Astrocyte (in vitro differentiated cells and primary cell): ENCODE data around the gene OSER1. TPM values are rescaled to one million over a fixed set of nuclear protein-coding genes. Genes with fewer than 3 reads are reported as not detected.
A peak's percentile ranks its signal among the peaks of the same experiment; 100 is the strongest.
"Not testable (repeated sequence)": the region's sequence is repeated elsewhere in the genome, so short reads cannot be mapped to it uniquely, and the experiment has no call there.

Source experiments
- DNase-seq: peaks from one replicate; pipeline ENCODE4 v3.0.0-alpha.2; 2010; ENCODE audit warnings: low read depth
- FAIRE-seq: peaks from 2 replicates; lab custom pipeline; 2011; peaks lifted over from hg19 to GRCh38; lab: Jason Lieb, UNC
- H2AFZ ChIP-seq: 2 replicates; pipeline ENCODE4 v1.6.0; 2012; ENCODE audit warnings: low read depth, low read length, inconsistent platforms
- H3K27ac ChIP-seq: 2 replicates; pipeline ENCODE4 v1.5.1; 2011; ENCODE audit warnings: low read depth, low read length, inconsistent platforms
- H3K27me3 ChIP-seq: 2 replicates; pipeline ENCODE4 v1.6.0; 2011; ENCODE audit warnings: low read length, inconsistent platforms; ENCODE audit not compliant: insufficient read depth
- H3K36me3 ChIP-seq: 2 replicates; pipeline ENCODE4 v1.5.1; 2011; ENCODE audit warnings: low read length, inconsistent platforms; ENCODE audit not compliant: insufficient read depth
- H3K4me1 ChIP-seq: 2 replicates; pipeline ENCODE4 v1.5.1; 2011; ENCODE audit warnings: low read length, inconsistent platforms; ENCODE audit not compliant: insufficient read depth
- H3K4me2 ChIP-seq: 2 replicates; pipeline ENCODE4 v1.6.0; 2012; ENCODE audit warnings: low read length, inconsistent platforms
- H3K4me3 ChIP-seq: 2 replicates; pipeline ENCODE4 v1.5.1; 2011; ENCODE audit warnings: low read depth, mild to moderate bottlenecking, low read length, inconsistent platforms; ENCODE audit not compliant: insufficient read depth
- H3K79me2 ChIP-seq: 2 replicates; pipeline ENCODE4 v1.6.0; 2012; ENCODE audit warnings: mild to moderate bottlenecking, low read length, inconsistent platforms; ENCODE audit not compliant: insufficient read depth
- H3K9ac ChIP-seq: 2 replicates; pipeline ENCODE4 v1.6.0; 2012; ENCODE audit warnings: mild to moderate bottlenecking, low read length, inconsistent platforms
- H3K9me3 ChIP-seq: 2 replicates; pipeline ENCODE4 v1.5.1; 2012; ENCODE audit warnings: low read depth, mild to moderate bottlenecking, low read length, inconsistent platforms; ENCODE audit not compliant: insufficient read depth
- H4K20me1 ChIP-seq: 2 replicates; pipeline ENCODE4 v1.6.0; 2012; ENCODE audit warnings: low read length, inconsistent platforms; ENCODE audit not compliant: insufficient read depth
- H3K27ac Mint-ChIP-seq: one replicate; pipeline ENCODE4 v1.8.0; 2021; ENCODE audit warnings: mild to moderate bottlenecking, mixed read lengths; ENCODE audit not compliant: unreplicated experiment
- H3K27me3 Mint-ChIP-seq: one replicate; pipeline ENCODE4 v1.8.0; 2021; ENCODE audit warnings: low read depth, mixed read lengths; ENCODE audit not compliant: unreplicated experiment
- H3K36me3 Mint-ChIP-seq: one replicate; pipeline ENCODE4 v1.8.0; 2021; ENCODE audit warnings: low read depth, mixed read lengths; ENCODE audit not compliant: unreplicated experiment
- H3K4me1 Mint-ChIP-seq: one replicate; pipeline ENCODE4 v1.8.0; 2021; ENCODE audit warnings: low read depth, mixed read lengths; ENCODE audit not compliant: unreplicated experiment
- H3K4me3 Mint-ChIP-seq: one replicate; pipeline ENCODE4 v1.8.0; 2021; ENCODE audit warnings: mild to moderate bottlenecking, moderate library complexity, mixed read lengths; ENCODE audit not compliant: unreplicated experiment
- H3K9me3 Mint-ChIP-seq: one replicate; pipeline ENCODE4 v1.8.0; 2021; ENCODE audit warnings: mild to moderate bottlenecking, mixed read lengths; ENCODE audit not compliant: unreplicated experiment
- EZH2 ChIP-seq: IDR thresholded peaks from 2 replicates; pipeline ENCODE4 v1.6.1; 2012; ENCODE audit warnings: mild to moderate bottlenecking, low read length, inconsistent platforms; ENCODE audit not compliant: insufficient read depth
- total RNA-seq: library from RNA; stranded (reverse); gene quantifications from 2 replicates; pipeline ENCODE4 v1.2.1, GENCODE V29; 2021
- TF ChIP-seq, protein P1 (sequence below): IDR thresholded peaks from 2 replicates; pipeline ENCODE4 v1.5.1; 2011; ENCODE audit warnings: low read depth, mild to moderate bottlenecking, inconsistent platforms, low read length, moderate library complexity; ENCODE audit not compliant: insufficient read depth

OSER1 gene
- total RNA-seq, 1 donor from 2014 or later: 30.9 TPM

DNA sequence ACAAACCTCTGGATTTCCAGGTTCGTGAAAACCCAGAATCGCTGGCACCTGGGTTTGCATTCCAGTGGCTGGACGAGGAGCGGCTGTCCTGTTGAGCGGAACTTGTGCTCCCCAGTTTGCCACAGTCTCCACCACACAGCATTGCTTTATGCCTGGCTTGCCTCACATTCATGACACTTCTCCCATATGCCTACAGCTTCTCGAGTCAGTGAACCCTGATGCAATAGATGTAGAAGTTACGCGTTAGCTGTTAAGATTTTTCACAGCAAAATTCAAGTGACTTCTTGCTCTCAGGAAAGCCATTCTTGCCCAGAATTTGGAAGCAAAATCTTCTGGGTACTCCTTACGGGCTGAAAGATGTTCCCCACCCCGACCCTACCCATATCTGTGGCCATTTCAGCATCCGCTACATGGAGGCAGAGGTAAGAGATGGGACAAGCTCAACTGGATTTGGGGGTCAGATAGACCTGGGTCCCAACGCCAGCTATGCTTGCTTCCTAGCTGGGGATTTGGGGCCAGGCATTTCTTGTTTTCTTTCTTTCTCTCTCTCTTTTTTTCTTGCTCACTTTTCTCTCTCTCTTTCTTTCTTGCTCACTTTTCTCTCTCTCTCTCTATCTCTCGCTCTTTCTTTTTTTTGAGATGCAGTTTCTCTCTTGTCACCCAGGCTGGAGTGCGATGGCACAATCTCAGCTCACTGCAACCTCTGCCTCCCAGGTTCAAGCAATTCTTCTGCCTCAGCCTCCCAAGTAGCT lies 24.2 kb upstream of the OSER1 start:
- DNase-seq (no peak), FAIRE-seq (no peak)
- Mint-ChIP-seq H3K4me1 (peaks cover 1% of the 10 kb centered on the region), H3K27me3 (peaks cover 2% of the 10 kb centered on the region), H3K9me3 (peaks cover 4% of the 10 kb centered on the region), H3K27ac (peak overlapping the region; percentile 54), H3K36me3 (no peaks in the 10 kb centered on the region), H3K4me3 (no peak overlapping the region)
- no peak for TF ChIP-seq EZH2
- TF ChIP-seq, protein P1, sequence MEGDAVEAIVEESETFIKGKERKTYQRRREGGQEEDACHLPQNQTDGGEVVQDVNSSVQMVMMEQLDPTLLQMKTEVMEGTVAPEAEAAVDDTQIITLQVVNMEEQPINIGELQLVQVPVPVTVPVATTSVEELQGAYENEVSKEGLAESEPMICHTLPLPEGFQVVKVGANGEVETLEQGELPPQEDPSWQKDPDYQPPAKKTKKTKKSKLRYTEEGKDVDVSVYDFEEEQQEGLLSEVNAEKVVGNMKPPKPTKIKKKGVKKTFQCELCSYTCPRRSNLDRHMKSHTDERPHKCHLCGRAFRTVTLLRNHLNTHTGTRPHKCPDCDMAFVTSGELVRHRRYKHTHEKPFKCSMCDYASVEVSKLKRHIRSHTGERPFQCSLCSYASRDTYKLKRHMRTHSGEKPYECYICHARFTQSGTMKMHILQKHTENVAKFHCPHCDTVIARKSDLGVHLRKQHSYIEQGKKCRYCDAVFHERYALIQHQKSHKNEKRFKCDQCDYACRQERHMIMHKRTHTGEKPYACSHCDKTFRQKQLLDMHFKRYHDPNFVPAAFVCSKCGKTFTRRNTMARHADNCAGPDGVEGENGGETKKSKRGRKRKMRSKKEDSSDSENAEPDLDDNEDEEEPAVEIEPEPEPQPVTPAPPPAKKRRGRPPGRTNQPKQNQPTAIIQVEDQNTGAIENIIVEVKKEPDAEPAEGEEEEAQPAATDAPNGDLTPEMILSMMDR: no peak
- Histone ChIP-seq H3K27me3 (peaks cover 2% of the 10 kb centered on the region), H3K9ac (no peak overlapping the region), H3K79me2 (no peaks in the 10 kb centered on the region), H3K4me2 (no peak overlapping the region), H3K36me3 (no peaks in the 10 kb centered on the region), H3K4me3 (no peak overlapping the region), H4K20me1 (no peaks in the 10 kb centered on the region), H3K4me1 (no peaks in the 10 kb centered on the region), H2AFZ (no peak overlapping the region), H3K9me3 (no peaks in the 10 kb centered on the region), H3K27ac (no peak overlapping the region)

GRCh38 chr20:44233436-44234016 lies 23.0 kb upstream of the OSER1 start:
- no peaks in the 10 kb centered on the region for H3K9me3 Mint-ChIP-seq
- H3K27me3 ChIP-seq: peaks cover 2% of the 10 kb centered on the region
- no peak for DNase-seq
- no peak overlapping the region for H3K27ac Mint-ChIP-seq
- H3K9ac ChIP-seq: no peak overlapping the region
- no peaks in the 10 kb centered on the region for H3K9me3 ChIP-seq
- H3K4me1 Mint-ChIP-seq: peaks cover 1% of the 10 kb centered on the region
- H3K36me3 ChIP-seq: no peaks in the 10 kb centered on the region
- H3K27ac ChIP-seq: no peak overlapping the region
- H3K36me3 Mint-ChIP-seq: no peaks in the 10 kb centered on the region
- H3K4me3 ChIP-seq: no peak overlapping the region
- H3K79me2 ChIP-seq: no peaks in the 10 kb centered on the region
- TF ChIP-seq, protein P1: no peak
- TF ChIP-seq EZH2: no peak
- no peak overlapping the region for H3K4me2 ChIP-seq
- H3K27me3 Mint-ChIP-seq: peaks cover 3% of the 10 kb centered on the region
- no peak for FAIRE-seq
- H2AFZ ChIP-seq: no peak overlapping the region
- H3K4me1 ChIP-seq: no peaks in the 10 kb centered on the region
- no peaks in the 10 kb centered on the region for H4K20me1 ChIP-seq
- H3K4me3 Mint-ChIP-seq: no peak overlapping the region

- not testable (repeated sequence) for H3K4me3 ChIP-seq, FAIRE-seq, H3K27ac Mint-ChIP-seq, H3K79me2 ChIP-seq, H3K27me3 Mint-ChIP-seq, H3K27me3 ChIP-seq, H3K4me3 Mint-ChIP-seq, H3K4me1 ChIP-seq, H3K36me3 ChIP-seq, H3K4me1 Mint-ChIP-seq, H3K27ac ChIP-seq, H3K9ac ChIP-seq, H3K9me3 Mint-ChIP-seq, H4K20me1 ChIP-seq, H3K4me2 ChIP-seq, H3K9me3 ChIP-seq, DNase-seq, H3K36me3 Mint-ChIP-seq, H2AFZ ChIP-seq
Observed at GRCh38 chr20:44232469-44232856, 21.9 kb upstream of the OSER1 start.
